BE2C (cell line): Measurements from ENCODE around the gene MTHFD2.

Experiments
- DNase-seq: peaks from one replicate; pipeline ENCODE4 v3.0.0-alpha.2; 2020
- H3K27me3 ChIP-seq: fragments of 250-450 bp; sonication (Bioruptor Pico); 2 replicates; pipeline ENCODE4 v1.5.1; 2020; ENCODE audit warnings: mild to moderate bottlenecking
- H3K36me3 ChIP-seq: fragments of 250-450 bp; sonication (Bioruptor Pico); 2 replicates; pipeline ENCODE4 v1.5.1; 2020; ENCODE audit warnings: mild to moderate bottlenecking
- H3K4me1 ChIP-seq: fragments of 250-450 bp; sonication (Bioruptor Pico); 2 replicates; pipeline ENCODE4 v1.5.1; 2020
- H3K4me3 ChIP-seq: 2 replicates; pipeline ENCODE4 v1.5.1; 2011; ENCODE audit warnings: low read depth, low read length
- H3K9me3 ChIP-seq: fragments of 250-450 bp; sonication (Bioruptor Pico); 2 replicates; pipeline ENCODE4 v1.5.1; 2020
- CTCF ChIP-seq: IDR thresholded peaks from 2 replicates; pipeline ENCODE4 v1.5.1; 2012; ENCODE audit warnings: mild to moderate bottlenecking, low read depth, low read length

MTHFD2 gene

GRCh38 chr2:74259191-74259590 lies 60.8 kb downstream of the MTHFD2 start:
- DNase-seq: peak; percentile 22
- no peak for TF ChIP-seq CTCF

GRCh38 chr2:74259733-74260132 lies 61.3 kb downstream of the MTHFD2 start:
- H3K4me3 ChIP-seq: no peak overlapping the region
- no peaks in the 10 kb centered on the region for H3K36me3 ChIP-seq
- H3K27me3 ChIP-seq: no peaks in the 10 kb centered on the region
- H3K4me1 ChIP-seq: no peaks in the 10 kb centered on the region
- DNase-seq: no peak
- no peak for TF ChIP-seq CTCF
- H3K9me3 ChIP-seq: no peaks in the 10 kb centered on the region

More at GRCh38 chr2:74259191-74259590, 60.8 kb downstream of the MTHFD2 start:
- no peak overlapping the region for H3K4me3 ChIP-seq
- no peaks in the 10 kb centered on the region for H3K36me3 ChIP-seq
- H3K4me1 ChIP-seq: no peaks in the 10 kb centered on the region
- H3K9me3 ChIP-seq: no peaks in the 10 kb centered on the region
- H3K27me3 ChIP-seq: no peaks in the 10 kb centered on the region

GRCh38 chr2:74260495-74260894 lies 62.1 kb downstream of the MTHFD2 start:
- no peak for TF ChIP-seq CTCF
- DNase-seq: no peak
- Histone ChIP-seq H3K4me1 (no peaks in the 10 kb centered on the region), H3K4me3 (no peak overlapping the region), H3K9me3 (no peaks in the 10 kb centered on the region), H3K36me3 (no peaks in the 10 kb centered on the region), H3K27me3 (no peaks in the 10 kb centered on the region)

GRCh38 chr2:74261204-74261864 lies 62.9 kb downstream of the MTHFD2 start:
- Histone ChIP-seq H3K9me3 (no peaks in the 10 kb centered on the region), H3K4me3 (no peak overlapping the region), H3K36me3 (no peaks in the 10 kb centered on the region), H3K4me1 (no peaks in the 10 kb centered on the region), H3K27me3 (no peaks in the 10 kb centered on the region)
- peak; percentile 26 for DNase-seq
- TF ChIP-seq CTCF: peak; percentile 42

- H3K4me1 ChIP-seq: no peaks in the 10 kb centered on the region
- H3K4me3 ChIP-seq: no peak overlapping the region
- H3K36me3 ChIP-seq: no peaks in the 10 kb centered on the region
- TF ChIP-seq CTCF: no peak
- no peaks in the 10 kb centered on the region for H3K9me3 ChIP-seq
- no peaks in the 10 kb centered on the region for H3K27me3 ChIP-seq
- no peak for DNase-seq
Observed at GRCh38 chr2:74262681-74263080, 64.3 kb downstream of the MTHFD2 start.

GRCh38 chr2:74264281-74264680 lies 65.9 kb downstream of the MTHFD2 start:
- H3K27me3 ChIP-seq: no peaks in the 10 kb centered on the region
- H3K4me1 ChIP-seq: no peaks in the 10 kb centered on the region
- DNase-seq: no peak
- no peak overlapping the region for H3K4me3 ChIP-seq
- no peak for TF ChIP-seq CTCF
- no peaks in the 10 kb centered on the region for H3K9me3 ChIP-seq
- no peaks in the 10 kb centered on the region for H3K36me3 ChIP-seq
